ENCODE data around the gene SMARCD1.
A peak's percentile ranks its signal among the peaks of the same experiment; 100 is the strongest.

SMARCD1 gene

GRCh38 chr12:50084775-50085614 is at the start of gene SMARCD1:
SMARCD1 (plus strand) TSS chr12:50085342; CDS start chr12:50085370, 28 bp downstream.
- DNase-seq, result peak; percentile 97

- DNase-seq, result no peak
Observed at GRCh38 chr12:50038336-50038735, 46.8 kb upstream of the SMARCD1 start.

GRCh38 chr12:50039151-50039835 is 45.8 kb upstream of the SMARCD1 start:
- peak; percentile 94 for DNase-seq

GRCh38 chr12:50040657-50041056 is 44.5 kb upstream of the SMARCD1 start:
- no peak for DNase-seq

GRCh38 chr12:50041062-50041860 is 43.9 kb upstream of the SMARCD1 start:
- no peak for DNase-seq

- no peak for DNase-seq
Observed at GRCh38 chr12:50041962-50042361, 43.2 kb upstream of the SMARCD1 start.

- no peak for DNase-seq
Observed at GRCh38 chr12:50042693-50043092, 42.4 kb upstream of the SMARCD1 start.

- DNase-seq, result no peak
Observed at GRCh38 chr12:50043308-50043707, 41.8 kb upstream of the SMARCD1 start.

- DNase-seq, result no peak
Observed at GRCh38 chr12:50043854-50044253, 41.3 kb upstream of the SMARCD1 start.

GRCh38 chr12:50047693-50048250 is 37.4 kb upstream of the SMARCD1 start:
- peak; percentile 94 for DNase-seq

GRCh38 chr12:50049254-50050118 is 35.7 kb upstream of the SMARCD1 start:
- DNase-seq, result no peak

- no peak for DNase-seq
Observed at GRCh38 chr12:50050119-50050385, 35.1 kb upstream of the SMARCD1 start.

- peak; percentile 97 for DNase-seq
Observed at GRCh38 chr12:50050410-50051098, 34.6 kb upstream of the SMARCD1 start.

- DNase-seq, result no peak
Observed at GRCh38 chr12:50051101-50051806, 33.9 kb upstream of the SMARCD1 start.

- DNase-seq, result no peak
Observed at GRCh38 chr12:50052544-50052943, 32.6 kb upstream of the SMARCD1 start.

- no peak for DNase-seq
Observed at GRCh38 chr12:50052964-50053363, 32.2 kb upstream of the SMARCD1 start.

- DNase-seq, result peak; percentile 90
Observed at GRCh38 chr12:50053583-50053982, 31.6 kb upstream of the SMARCD1 start.

- DNase-seq, result peak; percentile 77
Observed at GRCh38 chr12:50055831-50056638, 29.1 kb upstream of the SMARCD1 start.

GRCh38 chr12:50056639-50056976 is 28.5 kb upstream of the SMARCD1 start:
- no peak for DNase-seq

All from hematopoietic multipotent progenitor cell treated with erythropoietin and hydrocortisone succinate and interleukin-3 and kit ligand, for 4 days (in vitro differentiated cells).